GM21515 (cell line): Measurements from ENCODE around the gene MYCBPAP.
"Not testable (repeated sequence)": the region's sequence is repeated elsewhere in the genome, so short reads cannot be mapped to it uniquely, and the experiment has no call there.

ENCODE experiments used
- ATAC-seq: cut with Tn5 transposase; IDR thresholded peaks from one replicate; pipeline ENCODE4 v1.9.1; 2021; ENCODE audit not compliant: unreplicated experiment

MYCBPAP gene

GRCh38 chr17:50471009-50471905, 37.0 kb upstream of the MYCBPAP start:
- no peak for ATAC-seq

GRCh38 chr17:50472286-50472685, 36.0 kb upstream of the MYCBPAP start:
- no peak for ATAC-seq

GRCh38 chr17:50472761-50473161, 35.5 kb upstream of the MYCBPAP start:
- ATAC-seq = not testable (repeated sequence)

- no peak for ATAC-seq
Observed at GRCh38 chr17:50473901-50474300, 34.3 kb upstream of the MYCBPAP start.

- no peak for ATAC-seq
Observed at GRCh38 chr17:50474523-50474922, 33.7 kb upstream of the MYCBPAP start.

- no peak for ATAC-seq
Observed at GRCh38 chr17:50475362-50475761, 32.9 kb upstream of the MYCBPAP start.

- ATAC-seq = not testable (repeated sequence)
Observed at GRCh38 chr17:50475775-50476544, 32.3 kb upstream of the MYCBPAP start.

- ATAC-seq = no peak
Observed at GRCh38 chr17:50476545-50477315, 31.5 kb upstream of the MYCBPAP start.

- ATAC-seq = no peak
Observed at GRCh38 chr17:50477976-50478375, 30.3 kb upstream of the MYCBPAP start.

- ATAC-seq = peak; percentile 91
Observed at GRCh38 chr17:50478391-50479381, 29.6 kb upstream of the MYCBPAP start, which contains the start of gene RSAD1. Gene RSAD1, plus strand, starts transcription at chr17:50478860. Its CDS starts 25 bp downstream, at chr17:50478885.

- peak; percentile 31 for ATAC-seq
Observed at GRCh38 chr17:50479522-50480141, 28.6 kb upstream of the MYCBPAP start.

- no peak for ATAC-seq
Observed at GRCh38 chr17:50480142-50480764, 28.0 kb upstream of the MYCBPAP start.

GRCh38 chr17:50480854-50481490, 27.3 kb upstream of the MYCBPAP start:
- ATAC-seq = no peak

GRCh38 chr17:50481648-50482047, 26.6 kb upstream of the MYCBPAP start:
- no peak for ATAC-seq

- no peak for ATAC-seq
Observed at GRCh38 chr17:50482110-50482509, 26.1 kb upstream of the MYCBPAP start.

GRCh38 chr17:50482516-50482915, 25.7 kb upstream of the MYCBPAP start:
- no peak for ATAC-seq

GRCh38 chr17:50483266-50483665, 25.0 kb upstream of the MYCBPAP start:
- no peak for ATAC-seq

- no peak for ATAC-seq
Observed at GRCh38 chr17:50484386-50485155, 23.7 kb upstream of the MYCBPAP start.
